ENCODE data around the gene UBE2H.

The UBE2H gene

DNA sequence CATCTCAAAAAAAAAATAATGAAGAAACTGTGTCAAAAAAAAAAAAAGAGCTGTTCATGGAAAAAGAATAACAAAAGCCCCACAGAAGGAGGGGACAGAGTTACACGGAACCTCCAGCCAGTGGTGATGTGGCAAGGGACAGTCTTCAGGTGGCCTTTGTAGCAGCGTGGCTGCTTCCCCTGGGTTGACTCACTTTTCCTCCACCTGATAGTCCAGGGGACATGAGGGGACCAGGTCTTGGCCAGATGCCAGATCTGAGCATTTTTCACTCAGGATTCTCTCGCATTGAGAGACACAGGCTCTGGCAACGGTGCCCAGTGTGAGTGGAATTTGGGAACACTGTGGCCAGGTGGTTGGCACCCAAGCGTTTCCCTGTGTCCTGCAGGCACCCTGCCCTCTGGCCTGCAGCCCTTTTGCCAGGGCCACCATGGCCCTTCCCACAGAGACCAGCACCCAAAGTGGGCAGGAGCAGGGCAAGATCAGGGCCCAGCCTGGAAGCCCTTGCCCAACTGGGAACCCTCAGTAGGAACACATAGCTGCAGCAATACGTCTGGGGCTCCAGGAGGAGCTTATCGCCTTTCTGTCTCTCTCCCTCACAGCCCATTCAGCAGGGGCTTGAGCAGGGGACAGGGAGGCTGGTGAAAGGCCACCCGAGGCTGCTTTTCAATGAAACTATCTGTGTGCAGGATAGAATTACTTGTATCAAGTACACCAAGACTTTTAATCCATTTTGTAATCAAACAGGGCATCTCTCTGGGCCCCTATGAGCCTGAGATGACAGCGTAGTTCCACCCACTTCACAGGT lies 159.1 kb downstream of the UBE2H start:
- H3K9me3 ChIP-seq (ENCODE audit: control insufficient read depth, insufficient read depth, low read depth, low read length): no peaks in the 10 kb centered on the region
- no peak overlapping the region for H3K4me3 ChIP-seq (ENCODE audit: low read depth, low read length)
- H3K27ac ChIP-seq (ENCODE audit: extremely low read depth, low read depth, low read length): no peak overlapping the region
- ChIA-PET POLR2A (interaction anchor here (0.6 to 0.9 kb wide), 2 partner anchors 29 to 31 kb away, joined by 3 read pairs; no protein-coding TSS in a partner anchor), CTCF (interaction anchor here (1.2 kb wide), 1 partner anchor 31 kb away, joined by 3 read pairs; no protein-coding TSS in a partner anchor)
- TF ChIP-seq, protein P1, sequence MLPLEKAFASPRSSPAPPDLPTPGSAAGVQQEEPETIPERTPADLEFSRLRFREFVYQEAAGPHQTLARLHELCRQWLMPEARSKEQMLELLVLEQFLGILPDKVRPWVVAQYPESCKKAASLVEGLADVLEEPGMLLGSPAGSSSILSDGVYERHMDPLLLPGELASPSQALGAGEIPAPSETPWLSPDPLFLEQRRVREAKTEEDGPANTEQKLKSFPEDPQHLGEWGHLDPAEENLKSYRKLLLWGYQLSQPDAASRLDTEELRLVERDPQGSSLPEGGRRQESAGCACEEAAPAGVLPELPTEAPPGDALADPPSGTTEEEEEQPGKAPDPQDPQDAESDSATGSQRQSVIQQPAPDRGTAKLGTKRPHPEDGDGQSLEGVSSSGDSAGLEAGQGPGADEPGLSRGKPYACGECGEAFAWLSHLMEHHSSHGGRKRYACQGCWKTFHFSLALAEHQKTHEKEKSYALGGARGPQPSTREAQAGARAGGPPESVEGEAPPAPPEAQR (tag by site-specific recombination; IDR thresholded peaks at IDR 0.05): no peak
- TF ChIP-seq TCF7L2 (IDR thresholded peaks at IDR 0.05; ENCODE audit: borderline replicate concordance, low read depth, low read length): no peak
- no peaks in the 10 kb centered on the region for H3K4me1 ChIP-seq (ENCODE audit: control insufficient read depth, insufficient read depth, low read length)
- no peaks in the 10 kb centered on the region for H3K36me3 ChIP-seq (ENCODE audit: control insufficient read depth in 2 of 2, insufficient read depth in 1 of 2, low read length in 2 of 2)

DNA sequence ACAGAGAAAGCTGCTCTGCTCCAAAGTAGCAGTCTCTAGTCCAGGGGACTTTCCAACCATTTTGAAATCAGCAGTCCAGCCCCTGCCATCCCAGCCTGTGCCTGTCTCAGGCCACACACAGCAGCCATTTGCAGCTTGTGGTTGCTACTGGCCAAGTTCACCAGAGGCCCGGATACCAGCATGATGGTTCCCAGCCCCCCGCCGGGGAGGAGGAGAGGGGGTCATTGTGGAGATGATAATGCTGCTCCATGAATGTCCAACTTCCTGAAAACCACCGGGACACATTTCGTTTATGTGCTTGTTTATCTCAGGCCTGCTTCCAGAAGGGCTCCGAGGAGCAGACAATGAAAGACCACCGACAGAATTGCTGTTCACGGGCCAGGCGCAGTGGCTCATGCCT lies 160.0 kb downstream of the UBE2H start:
- H3K9me3 ChIP-seq (ENCODE audit: control insufficient read depth, insufficient read depth, low read depth, low read length): no peaks in the 10 kb centered on the region
- no peak overlapping the region for H3K27ac ChIP-seq (ENCODE audit: extremely low read depth, low read depth, low read length)
- no peaks in the 10 kb centered on the region for H3K4me1 ChIP-seq (ENCODE audit: control insufficient read depth, insufficient read depth, low read length)
- CTCF ChIA-PET: no interaction called here
- H3K4me3 ChIP-seq (ENCODE audit: low read depth, low read length): no peak overlapping the region
- TF ChIP-seq ZNF529 (tag by site-specific recombination; IDR thresholded peaks at IDR 0.05; ENCODE audit: insufficient replicate concordance): no peak
- no peak for TF ChIP-seq ZNF660 (tag by site-specific recombination; IDR thresholded peaks at IDR 0.05)
- no peak for TF ChIP-seq KLF10 (tag by site-specific recombination; IDR thresholded peaks at IDR 0.05)
- POLR2A ChIA-PET: no interaction called here
- H3K36me3 ChIP-seq (ENCODE audit: control insufficient read depth in 2 of 2, insufficient read depth in 1 of 2, low read length in 2 of 2): no peaks in the 10 kb centered on the region

DNA sequence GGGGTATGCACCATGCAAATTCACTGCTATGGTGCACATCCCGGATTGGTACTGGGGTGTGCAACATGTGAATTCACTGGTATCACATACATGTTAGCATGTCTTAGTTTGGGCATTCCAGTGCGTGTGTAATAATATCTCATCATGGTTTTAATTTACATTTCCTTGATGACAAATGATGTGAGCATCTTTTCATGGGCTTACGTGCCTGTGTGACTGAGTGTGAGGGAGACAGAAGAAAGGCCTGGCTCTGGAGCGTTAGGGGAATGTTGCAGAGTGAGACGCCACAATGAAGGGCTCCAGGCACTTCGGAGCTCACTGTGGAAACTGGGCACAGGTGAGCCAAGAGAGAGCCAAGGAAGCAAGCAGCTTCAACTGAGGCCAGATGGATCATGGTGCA lies 162.6 kb downstream of the UBE2H start:
- H3K9me3 ChIP-seq (ENCODE audit: control insufficient read depth, insufficient read depth, low read depth, low read length): no peaks in the 10 kb centered on the region
- CTCF ChIA-PET: no interaction called here
- H3K4me1 ChIP-seq (ENCODE audit: control insufficient read depth, insufficient read depth, low read length): no peaks in the 10 kb centered on the region
- no peak for TF ChIP-seq ZBTB21 (tag by site-specific recombination; IDR thresholded peaks at IDR 0.05)
- TF ChIP-seq, protein P1 (tag by site-specific recombination; IDR thresholded peaks at IDR 0.05): no peak
- TF ChIP-seq ZNF626 (tag by site-specific recombination; IDR thresholded peaks at IDR 0.05): no peak
- no peak for TF ChIP-seq ZNF112 (tag by site-specific recombination; IDR thresholded peaks at IDR 0.05)
- no peak for TF ChIP-seq ZNF830 (tag by site-specific recombination; IDR thresholded peaks at IDR 0.05; ENCODE audit: low read depth)
- no peak for TF ChIP-seq ZNF660 (tag by site-specific recombination; IDR thresholded peaks at IDR 0.05)
- TF ChIP-seq, protein P2, sequence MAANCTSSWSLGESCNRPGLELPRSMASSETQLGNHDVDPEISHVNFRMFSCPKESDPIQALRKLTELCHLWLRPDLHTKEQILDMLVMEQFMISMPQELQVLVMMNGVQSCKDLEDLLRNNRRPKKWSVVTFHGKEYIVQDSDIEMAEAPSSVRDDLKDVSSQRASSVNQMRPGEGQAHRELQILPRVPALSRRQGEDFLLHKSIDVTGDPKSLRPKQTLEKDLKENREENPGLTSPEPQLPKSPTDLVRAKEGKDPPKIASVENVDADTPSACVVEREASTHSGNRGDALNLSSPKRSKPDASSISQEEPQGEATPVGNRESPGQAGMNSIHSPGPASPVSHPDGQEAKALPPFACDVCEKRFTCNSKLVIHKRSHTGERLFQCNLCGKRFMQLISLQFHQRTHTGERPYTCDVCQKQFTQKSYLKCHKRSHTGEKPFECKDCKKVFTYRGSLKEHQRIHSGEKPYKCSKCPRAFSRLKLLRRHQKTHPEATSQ (tag by site-specific recombination; IDR thresholded peaks at IDR 0.05): no peak
- TF ChIP-seq ZNF140 (tag by site-specific recombination; IDR thresholded peaks at IDR 0.05): no peak
- H3K4me3 ChIP-seq (ENCODE audit: low read depth, low read length): no peak overlapping the region
- no peaks in the 10 kb centered on the region for H3K36me3 ChIP-seq (ENCODE audit: control insufficient read depth in 2 of 2, insufficient read depth in 1 of 2, low read length in 2 of 2)
- POLR2A ChIA-PET: interaction anchor here (0.7 to 0.8 kb wide), 2 partner anchors 11 to 1440 kb away, joined by 4 read pairs; no protein-coding TSS in a partner anchor
- no peak overlapping the region for H3K27ac ChIP-seq (ENCODE audit: extremely low read depth, low read depth, low read length)

DNA sequence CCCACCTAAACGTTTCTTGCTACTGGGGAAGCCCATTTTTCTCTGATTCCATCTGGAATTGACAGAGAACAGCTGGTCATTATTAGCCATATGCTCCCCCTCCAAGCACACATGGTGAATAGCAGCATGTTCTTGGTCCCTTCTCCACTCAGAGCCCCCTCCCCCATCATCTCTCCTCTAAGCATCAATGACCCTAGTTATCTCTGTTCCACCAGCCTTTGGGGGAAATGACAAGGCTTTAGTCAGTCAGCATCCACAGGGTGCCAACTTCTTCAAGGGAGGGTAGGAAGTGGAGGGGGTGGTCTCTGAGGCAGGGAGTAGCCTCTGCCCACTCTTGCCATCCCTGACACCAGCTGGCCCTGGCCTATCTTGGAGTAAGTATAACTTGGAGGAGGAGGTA lies 163.1 kb downstream of the UBE2H start:
- TF ChIP-seq, protein P2 (tag by site-specific recombination; IDR thresholded peaks at IDR 0.05): no peak
- TF ChIP-seq ZFP69B (tag by site-specific recombination; IDR thresholded peaks at IDR 0.05) (no peak), ZNF416 (tag by site-specific recombination; IDR thresholded peaks at IDR 0.05) (no peak), MEIS1 (CRISPR knock-in tag; IDR thresholded peaks at IDR 0.05; ENCODE audit: borderline replicate concordance) (no peak), ZNF707 (tag by site-specific recombination; IDR thresholded peaks at IDR 0.05) (no peak), ZNF248 (tag by site-specific recombination; IDR thresholded peaks at IDR 0.05) (no peak)
- TF ChIP-seq, protein P3, sequence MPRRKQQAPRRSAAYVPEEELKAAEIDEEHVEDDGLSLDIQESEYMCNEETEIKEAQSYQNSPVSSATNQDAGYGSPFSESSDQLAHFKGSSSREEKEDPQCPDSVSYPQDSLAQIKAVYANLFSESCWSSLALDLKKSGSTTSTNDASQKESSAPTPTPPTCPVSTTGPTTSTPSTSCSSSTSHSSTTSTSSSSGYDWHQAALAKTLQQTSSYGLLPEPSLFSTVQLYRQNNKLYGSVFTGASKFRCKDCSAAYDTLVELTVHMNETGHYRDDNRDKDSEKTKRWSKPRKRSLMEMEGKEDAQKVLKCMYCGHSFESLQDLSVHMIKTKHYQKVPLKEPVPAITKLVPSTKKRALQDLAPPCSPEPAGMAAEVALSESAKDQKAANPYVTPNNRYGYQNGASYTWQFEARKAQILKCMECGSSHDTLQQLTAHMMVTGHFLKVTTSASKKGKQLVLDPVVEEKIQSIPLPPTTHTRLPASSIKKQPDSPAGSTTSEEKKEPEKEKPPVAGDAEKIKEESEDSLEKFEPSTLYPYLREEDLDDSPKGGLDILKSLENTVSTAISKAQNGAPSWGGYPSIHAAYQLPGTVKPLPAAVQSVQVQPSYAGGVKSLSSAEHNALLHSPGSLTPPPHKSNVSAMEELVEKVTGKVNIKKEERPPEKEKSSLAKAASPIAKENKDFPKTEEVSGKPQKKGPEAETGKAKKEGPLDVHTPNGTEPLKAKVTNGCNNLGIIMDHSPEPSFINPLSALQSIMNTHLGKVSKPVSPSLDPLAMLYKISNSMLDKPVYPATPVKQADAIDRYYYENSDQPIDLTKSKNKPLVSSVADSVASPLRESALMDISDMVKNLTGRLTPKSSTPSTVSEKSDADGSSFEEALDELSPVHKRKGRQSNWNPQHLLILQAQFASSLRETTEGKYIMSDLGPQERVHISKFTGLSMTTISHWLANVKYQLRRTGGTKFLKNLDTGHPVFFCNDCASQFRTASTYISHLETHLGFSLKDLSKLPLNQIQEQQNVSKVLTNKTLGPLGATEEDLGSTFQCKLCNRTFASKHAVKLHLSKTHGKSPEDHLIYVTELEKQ (tag by site-specific recombination; IDR thresholded peaks at IDR 0.05; ENCODE audit: borderline replicate concordance): no peak

More for the DNA sequence above, 163.1 kb downstream of the UBE2H start:
- H3K4me3 ChIP-seq (ENCODE audit: low read depth, low read length): no peak overlapping the region
- H3K36me3 ChIP-seq (ENCODE audit: control insufficient read depth in 2 of 2, insufficient read depth in 1 of 2, low read length in 2 of 2): no peaks in the 10 kb centered on the region
- ChIA-PET CTCF (no interaction called here), POLR2A (interaction anchor here (0.7 to 2.1 kb wide), 3 partner anchors 10 to 1440 kb away, joined by 4 read pairs; no protein-coding TSS in a partner anchor)
- no peak overlapping the region for H3K27ac ChIP-seq (ENCODE audit: extremely low read depth, low read depth, low read length)
- no peaks in the 10 kb centered on the region for H3K4me1 ChIP-seq (ENCODE audit: control insufficient read depth, insufficient read depth, low read length)
- H3K9me3 ChIP-seq (ENCODE audit: control insufficient read depth, insufficient read depth, low read depth, low read length): no peaks in the 10 kb centered on the region

Data from HEK293 (cell line).